ENCODE measurements around the gene LRRN4CL.
"Not testable (repeated sequence)": the region's sequence is repeated elsewhere in the genome, so short reads cannot be mapped to it uniquely, and the experiment has no call there.

Gene LRRN4CL

DNA sequence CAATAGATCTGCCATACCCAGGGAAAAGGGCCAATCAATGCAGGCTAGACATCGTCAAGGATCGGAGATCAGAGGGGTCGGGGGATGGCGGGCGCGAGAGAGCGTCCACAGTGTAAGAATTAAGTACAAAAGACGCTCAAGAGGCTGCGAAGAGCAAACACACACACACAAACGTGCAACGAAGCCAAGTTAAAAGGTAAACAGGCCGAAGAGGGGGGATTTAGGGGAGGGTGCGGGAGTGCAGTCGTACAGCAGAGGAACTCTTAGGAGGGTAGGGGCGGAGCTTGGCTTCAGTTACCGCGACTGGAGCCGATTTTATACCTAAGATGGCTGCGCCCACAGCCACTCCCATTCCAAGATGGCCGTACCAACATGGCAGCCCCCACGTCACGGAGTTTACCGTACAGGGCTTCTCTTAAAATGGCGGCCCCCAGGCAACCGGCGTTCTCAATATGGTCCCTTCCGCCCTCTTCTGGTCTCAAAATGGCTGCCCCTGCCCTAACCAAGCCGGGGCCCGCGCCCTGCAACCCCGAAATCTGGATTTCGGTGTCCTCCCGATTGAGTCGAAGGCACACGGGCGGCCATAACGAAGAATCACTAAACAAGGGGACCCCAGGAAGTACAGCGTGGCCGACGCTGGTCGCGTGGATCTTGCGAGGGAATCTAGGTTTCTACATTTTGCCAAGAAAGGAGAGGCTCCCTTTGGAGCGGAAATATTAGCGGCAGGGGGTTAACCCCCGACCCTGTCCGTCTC, 20.1 kb upstream of the LRRN4CL start:
- Histone ChIP-seq H3K4me3 (ENCODE audit: low read length in 2 of 2) (peak overlapping the region; percentile 87 to 91), H3K27ac (ENCODE audit: low read length) (peak overlapping the region; percentile 96), H3K27me3 (ENCODE audit: control insufficient read depth in 1 of 2, insufficient read depth in 2 of 2, low read length in 2 of 2) (no peaks in the 10 kb centered on the region), H3K9ac (ENCODE audit: low read length in 2 of 2) (peak overlapping the region; percentile 93 to 96), H3K9me3 (ENCODE audit: control insufficient read depth in 2 of 2, low read length in 2 of 2) (no peaks in the 10 kb centered on the region), H3K4me1 (ENCODE audit: control insufficient read depth, insufficient read depth, low read length) (peaks cover 51% of the 10 kb centered on the region), H3K36me3 (ENCODE audit: control insufficient read depth in 2 of 2, insufficient read depth in 2 of 2, low read length in 2 of 2) (peaks cover 8 to 25% of the 10 kb centered on the region in 2 donors)

DNA sequence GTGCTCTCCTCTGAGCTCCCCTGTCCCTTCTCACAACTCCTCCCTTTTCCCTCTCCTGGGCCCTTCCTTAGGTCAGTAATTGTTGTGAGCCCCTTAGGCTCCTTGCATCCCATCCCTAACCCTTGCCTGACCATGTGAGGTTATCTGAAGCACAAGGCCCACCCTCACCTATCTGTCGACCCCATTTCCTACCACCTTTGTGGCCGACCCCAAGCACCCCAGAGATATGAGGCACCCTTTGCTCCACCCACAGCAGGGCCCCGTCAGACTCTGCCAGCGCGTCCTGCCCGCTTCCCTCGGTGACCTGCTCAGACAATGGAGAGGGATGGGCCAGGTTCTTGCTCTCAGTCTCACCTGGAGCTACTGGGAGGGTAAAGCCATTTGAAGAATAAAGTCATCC, 19.5 kb upstream of the LRRN4CL start:
- H3K27ac ChIP-seq (ENCODE audit: low read length): peak overlapping the region; percentile 96
- H3K4me1 ChIP-seq (ENCODE audit: control insufficient read depth, insufficient read depth, low read length): peaks cover 51% of the 10 kb centered on the region
- peak overlapping the region; percentile 87 to 91 for H3K4me3 ChIP-seq (ENCODE audit: low read length in 2 of 2)
- H3K9me3 ChIP-seq (ENCODE audit: control insufficient read depth in 2 of 2, low read length in 2 of 2): no peaks in the 10 kb centered on the region
- peak overlapping the region; percentile 93 for H3K9ac ChIP-seq (ENCODE audit: low read length in 2 of 2)
- peaks cover 5 to 20% of the 10 kb centered on the region in 2 donors for H3K36me3 ChIP-seq (ENCODE audit: control insufficient read depth in 2 of 2, insufficient read depth in 2 of 2, low read length in 2 of 2)
- no peaks in the 10 kb centered on the region for H3K27me3 ChIP-seq (ENCODE audit: control insufficient read depth in 1 of 2, insufficient read depth in 2 of 2, low read length in 2 of 2)

GRCh38 chr11:62708392-62708791, 19.1 kb upstream of the LRRN4CL start:
- peak overlapping the region; percentile 96 for H3K27ac ChIP-seq (ENCODE audit: low read length)
- peaks cover 5 to 16% of the 10 kb centered on the region in 2 donors for H3K36me3 ChIP-seq (ENCODE audit: control insufficient read depth in 2 of 2, insufficient read depth in 2 of 2, low read length in 2 of 2)
- no peaks in the 10 kb centered on the region for H3K27me3 ChIP-seq (ENCODE audit: control insufficient read depth in 1 of 2, insufficient read depth in 2 of 2, low read length in 2 of 2)
- H3K4me1 ChIP-seq (ENCODE audit: control insufficient read depth, insufficient read depth, low read length): peaks cover 51% of the 10 kb centered on the region
- no peaks in the 10 kb centered on the region for H3K9me3 ChIP-seq (ENCODE audit: control insufficient read depth in 2 of 2, low read length in 2 of 2)
- peak overlapping the region; percentile 87 to 91 for H3K4me3 ChIP-seq (ENCODE audit: low read length in 2 of 2)
- peak overlapping the region; percentile 93 for H3K9ac ChIP-seq (ENCODE audit: low read length in 2 of 2)

DNA sequence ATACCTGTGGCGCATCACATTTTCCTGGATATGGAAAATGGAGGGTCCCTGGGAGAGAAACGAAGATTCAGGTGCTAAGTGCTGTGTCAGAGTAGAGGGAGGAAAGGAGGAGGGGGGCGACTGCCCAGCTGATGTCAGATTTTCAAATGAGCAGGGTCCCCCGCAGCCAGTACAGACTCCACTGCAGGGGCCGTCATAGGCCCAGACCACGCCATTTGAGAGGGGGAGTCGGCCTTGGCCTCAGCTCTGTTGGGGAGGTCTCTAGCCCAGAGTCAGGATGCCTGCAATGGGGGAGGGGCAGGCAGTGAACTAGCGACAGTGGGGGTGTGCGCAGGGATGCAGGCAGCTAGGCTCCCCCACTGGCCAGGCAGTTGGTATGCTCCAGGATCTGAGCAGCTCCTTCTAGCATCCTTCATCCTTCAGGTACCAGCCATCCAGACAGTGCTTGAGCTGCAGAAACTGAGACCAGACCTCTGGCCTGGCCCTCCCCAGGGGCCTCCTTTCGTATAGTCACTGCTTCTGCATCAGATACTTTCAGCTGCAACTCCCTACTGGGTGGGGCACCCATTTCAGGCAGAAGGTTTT, 18.0 kb upstream of the LRRN4CL start, which contains the start of the genes BSCL2 and GNG3:
BSCL2 (minus strand) TSS at position 148 of the 585 bp plus-strand sequence. CDS start 229 bp downstream, outside the sequence.
GNG3 (plus strand) TSS at position 400 of the 585 bp plus-strand sequence. CDS start 620 bp downstream, outside the sequence.
- H3K27ac ChIP-seq (ENCODE audit: low read length): peak within 1 kb of the TSS; percentile 96
- H3K27me3 ChIP-seq (ENCODE audit: control insufficient read depth in 1 of 2, insufficient read depth in 2 of 2, low read length in 2 of 2): no peaks in the 10 kb centered on the region
- H3K9me3 ChIP-seq (ENCODE audit: control insufficient read depth in 2 of 2, low read length in 2 of 2): no peaks in the 10 kb centered on the region
- peaks cover 51% of the 10 kb centered on the region for H3K4me1 ChIP-seq (ENCODE audit: control insufficient read depth, insufficient read depth, low read length)
- peak within 1 kb of the TSS; percentile 87 to 91 for H3K4me3 ChIP-seq (ENCODE audit: low read length in 2 of 2)
- peaks cover 5 to 15% of the 10 kb centered on the region in 2 donors for H3K36me3 ChIP-seq (ENCODE audit: control insufficient read depth in 2 of 2, insufficient read depth in 2 of 2, low read length in 2 of 2)
- H3K9ac ChIP-seq (ENCODE audit: low read length in 2 of 2): peak within 1 kb of the TSS; percentile 79 to 93

GRCh38 chr11:62706850-62707247, 17.5 kb upstream of the LRRN4CL start:
- Histone ChIP-seq H3K9me3 (ENCODE audit: control insufficient read depth in 2 of 2, low read length in 2 of 2) (no peaks in the 10 kb centered on the region), H3K36me3 (ENCODE audit: control insufficient read depth in 2 of 2, insufficient read depth in 2 of 2, low read length in 2 of 2) (peaks cover 5 to 14% of the 10 kb centered on the region in 2 donors), H3K9ac (ENCODE audit: low read length in 2 of 2) (peak overlapping the region; percentile 68 to 79), H3K27ac (ENCODE audit: low read length) (peak overlapping the region; percentile 91), H3K27me3 (ENCODE audit: control insufficient read depth in 1 of 2, insufficient read depth in 2 of 2, low read length in 2 of 2) (no peaks in the 10 kb centered on the region), H3K4me1 (ENCODE audit: control insufficient read depth, insufficient read depth, low read length) (peaks cover 51% of the 10 kb centered on the region), H3K4me3 (ENCODE audit: low read length in 2 of 2) (peak overlapping the region; percentile 81 to 88)

DNA sequence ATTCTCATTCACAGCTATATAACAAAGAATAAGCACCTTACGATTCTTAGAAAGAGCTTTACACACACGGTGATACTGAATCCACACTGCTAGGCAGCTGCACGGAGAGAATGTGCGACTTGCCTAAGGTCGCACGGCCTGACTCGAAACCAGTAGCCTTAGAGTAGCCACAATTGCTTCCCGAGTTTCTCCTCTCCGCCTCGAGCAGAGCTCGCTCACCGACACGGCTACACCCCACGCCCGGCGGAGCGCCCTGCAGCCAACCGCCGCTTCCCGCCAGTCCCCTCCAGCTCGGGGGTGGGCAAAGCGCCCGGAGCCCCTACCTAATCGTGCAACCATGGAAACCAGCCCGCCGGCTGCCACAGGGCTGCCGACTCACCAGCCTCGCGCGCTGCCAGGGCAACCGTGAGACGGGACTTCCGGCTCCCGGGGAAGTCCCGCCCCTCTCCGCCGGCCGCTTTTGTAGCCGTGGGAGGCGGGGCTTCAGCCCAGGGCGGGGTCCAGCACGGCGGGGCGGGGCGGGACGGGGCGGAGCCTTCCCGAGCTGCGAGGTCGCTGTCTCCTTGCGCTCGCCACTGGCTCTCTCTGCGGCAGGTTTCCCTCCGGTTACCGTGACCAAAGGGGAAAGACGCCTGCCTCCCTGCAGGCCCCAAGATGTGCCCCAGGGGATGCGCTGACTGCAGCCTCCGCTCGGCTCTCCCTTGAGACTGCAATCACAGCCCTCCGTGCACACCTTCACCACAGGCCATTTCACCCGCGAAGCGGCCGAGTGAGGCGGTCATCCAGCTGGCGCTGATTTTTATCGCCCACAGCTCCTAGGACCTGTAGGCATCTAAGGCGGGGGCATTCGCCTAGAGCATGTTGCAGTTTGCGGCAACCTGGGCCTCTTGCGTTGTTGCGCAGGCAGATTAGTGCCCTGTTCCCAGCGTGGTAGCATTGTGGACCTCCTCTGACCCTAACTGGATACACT, 16.8 kb upstream of the LRRN4CL start:
- Histone ChIP-seq H3K4me1 (ENCODE audit: control insufficient read depth, insufficient read depth, low read length) (peaks cover 51% of the 10 kb centered on the region), H3K4me3 (ENCODE audit: low read length in 2 of 2) (peak overlapping the region; percentile 81 to 88), H3K27me3 (ENCODE audit: control insufficient read depth in 1 of 2, insufficient read depth in 2 of 2, low read length in 2 of 2) (no peaks in the 10 kb centered on the region), H3K9me3 (ENCODE audit: control insufficient read depth in 2 of 2, low read length in 2 of 2) (no peaks in the 10 kb centered on the region), H3K9ac (ENCODE audit: low read length in 2 of 2) (peak overlapping the region; percentile 68 to 84), H3K27ac (ENCODE audit: low read length) (peak overlapping the region; percentile 91), H3K36me3 (ENCODE audit: control insufficient read depth in 2 of 2, insufficient read depth in 2 of 2, low read length in 2 of 2) (peaks cover 0 to 12% of the 10 kb centered on the region in 2 donors)

DNA sequence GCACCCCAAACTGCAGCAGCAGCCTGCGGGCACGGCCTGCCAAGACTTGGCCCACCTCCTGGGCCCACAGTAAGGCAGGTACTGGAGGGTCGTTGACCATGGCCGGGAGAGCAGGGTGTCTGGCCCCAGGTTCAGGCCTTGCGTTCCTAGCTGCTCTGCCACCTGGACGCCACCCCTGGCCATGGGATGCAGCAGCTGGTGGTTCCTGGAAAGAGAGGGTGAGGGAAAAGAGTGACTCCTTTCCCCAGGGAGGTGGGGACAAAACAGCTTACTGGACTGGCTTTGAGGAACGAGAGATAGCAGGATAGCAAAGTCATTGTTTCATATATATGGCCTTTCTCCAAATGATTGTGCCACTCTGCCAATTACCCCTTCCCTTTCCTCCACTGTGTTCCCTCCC, 16.1 kb upstream of the LRRN4CL start:
- peak overlapping the region; percentile 91 for H3K27ac ChIP-seq (ENCODE audit: low read length)
- peaks cover 0 to 9% of the 10 kb centered on the region in 2 donors for H3K36me3 ChIP-seq (ENCODE audit: control insufficient read depth in 2 of 2, insufficient read depth in 2 of 2, low read length in 2 of 2)
- no peaks in the 10 kb centered on the region for H3K9me3 ChIP-seq (ENCODE audit: control insufficient read depth in 2 of 2, low read length in 2 of 2)
- H3K9ac ChIP-seq (ENCODE audit: low read length in 2 of 2): peak overlapping the region; percentile 47 to 84
- peak overlapping the region; percentile 58 to 88 for H3K4me3 ChIP-seq (ENCODE audit: low read length in 2 of 2)
- H3K4me1 ChIP-seq (ENCODE audit: control insufficient read depth, insufficient read depth, low read length): peaks cover 47% of the 10 kb centered on the region
- no peaks in the 10 kb centered on the region for H3K27me3 ChIP-seq (ENCODE audit: control insufficient read depth in 1 of 2, insufficient read depth in 2 of 2, low read length in 2 of 2)

- not testable (repeated sequence) for H3K27ac ChIP-seq (ENCODE audit: low read length); H3K9ac ChIP-seq (ENCODE audit: low read length in 2 of 2)
Measured at GRCh38 chr11:62703921-62704320, 14.6 kb upstream of the LRRN4CL start.

GRCh38 chr11:62702246-62702645, 12.9 kb upstream of the LRRN4CL start:
- H3K27me3 ChIP-seq (ENCODE audit: control insufficient read depth in 1 of 2, insufficient read depth in 2 of 2, low read length in 2 of 2): no peaks in the 10 kb centered on the region
- H3K9ac ChIP-seq (ENCODE audit: low read length in 2 of 2): no peak overlapping the region
- H3K27ac ChIP-seq (ENCODE audit: low read length): no peak overlapping the region
- no peaks in the 10 kb centered on the region for H3K9me3 ChIP-seq (ENCODE audit: control insufficient read depth in 2 of 2, low read length in 2 of 2)
- H3K4me3 ChIP-seq (ENCODE audit: low read length in 2 of 2): no peak overlapping the region
- H3K36me3 ChIP-seq (ENCODE audit: control insufficient read depth in 2 of 2, insufficient read depth in 2 of 2, low read length in 2 of 2): peaks cover 0 to 6% of the 10 kb centered on the region in 2 donors
- peaks cover 22% of the 10 kb centered on the region for H3K4me1 ChIP-seq (ENCODE audit: control insufficient read depth, insufficient read depth, low read length)

More at GRCh38 chr11:62703921-62704320, 14.6 kb upstream of the LRRN4CL start:
- H3K4me3 ChIP-seq (ENCODE audit: low read length in 2 of 2); H3K27me3 ChIP-seq (ENCODE audit: control insufficient read depth in 1 of 2, insufficient read depth in 2 of 2, low read length in 2 of 2); H3K36me3 ChIP-seq (ENCODE audit: control insufficient read depth in 2 of 2, insufficient read depth in 2 of 2, low read length in 2 of 2); H3K9me3 ChIP-seq (ENCODE audit: control insufficient read depth in 2 of 2, low read length in 2 of 2): not testable (repeated sequence)
- peaks cover 34% of the 10 kb centered on the region for H3K4me1 ChIP-seq (ENCODE audit: control insufficient read depth, insufficient read depth, low read length)

Measured in stomach smooth muscle (tissue), 2 donors.